GM12874 (cell line): ENCODE measurements around the gene VPS41.

ENCODE experiments used
- TF ChIP-seq, protein P1 (sequence below): IDR thresholded peaks from 2 replicates; pipeline ENCODE4 v1.5.1; 2011; ENCODE audit warnings: low read depth, mild to moderate bottlenecking, control low read depth, low read length, moderate library complexity; ENCODE audit not compliant: insufficient read depth

Gene VPS41

DNA sequence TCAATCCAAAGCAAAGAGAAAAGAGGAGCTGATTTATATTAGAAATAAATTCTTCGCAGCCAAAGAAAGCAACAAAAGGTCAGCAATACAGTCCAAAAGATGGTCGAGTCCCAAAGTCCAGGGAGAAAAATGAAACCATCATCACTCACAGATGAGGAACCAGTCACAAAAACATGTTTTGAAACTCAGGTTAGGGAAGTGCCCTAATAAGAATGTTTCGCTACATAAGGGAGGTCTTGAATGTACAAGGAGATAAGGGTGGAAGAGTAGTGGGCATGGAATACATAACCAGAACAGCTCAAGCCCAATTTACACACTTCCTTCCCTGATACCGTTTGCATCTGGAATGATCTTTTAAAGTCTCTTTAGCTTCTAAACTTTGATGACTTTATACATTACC lies 53.6 kb downstream of the VPS41 start:
- TF ChIP-seq, protein P1, sequence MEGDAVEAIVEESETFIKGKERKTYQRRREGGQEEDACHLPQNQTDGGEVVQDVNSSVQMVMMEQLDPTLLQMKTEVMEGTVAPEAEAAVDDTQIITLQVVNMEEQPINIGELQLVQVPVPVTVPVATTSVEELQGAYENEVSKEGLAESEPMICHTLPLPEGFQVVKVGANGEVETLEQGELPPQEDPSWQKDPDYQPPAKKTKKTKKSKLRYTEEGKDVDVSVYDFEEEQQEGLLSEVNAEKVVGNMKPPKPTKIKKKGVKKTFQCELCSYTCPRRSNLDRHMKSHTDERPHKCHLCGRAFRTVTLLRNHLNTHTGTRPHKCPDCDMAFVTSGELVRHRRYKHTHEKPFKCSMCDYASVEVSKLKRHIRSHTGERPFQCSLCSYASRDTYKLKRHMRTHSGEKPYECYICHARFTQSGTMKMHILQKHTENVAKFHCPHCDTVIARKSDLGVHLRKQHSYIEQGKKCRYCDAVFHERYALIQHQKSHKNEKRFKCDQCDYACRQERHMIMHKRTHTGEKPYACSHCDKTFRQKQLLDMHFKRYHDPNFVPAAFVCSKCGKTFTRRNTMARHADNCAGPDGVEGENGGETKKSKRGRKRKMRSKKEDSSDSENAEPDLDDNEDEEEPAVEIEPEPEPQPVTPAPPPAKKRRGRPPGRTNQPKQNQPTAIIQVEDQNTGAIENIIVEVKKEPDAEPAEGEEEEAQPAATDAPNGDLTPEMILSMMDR: no peak

DNA sequence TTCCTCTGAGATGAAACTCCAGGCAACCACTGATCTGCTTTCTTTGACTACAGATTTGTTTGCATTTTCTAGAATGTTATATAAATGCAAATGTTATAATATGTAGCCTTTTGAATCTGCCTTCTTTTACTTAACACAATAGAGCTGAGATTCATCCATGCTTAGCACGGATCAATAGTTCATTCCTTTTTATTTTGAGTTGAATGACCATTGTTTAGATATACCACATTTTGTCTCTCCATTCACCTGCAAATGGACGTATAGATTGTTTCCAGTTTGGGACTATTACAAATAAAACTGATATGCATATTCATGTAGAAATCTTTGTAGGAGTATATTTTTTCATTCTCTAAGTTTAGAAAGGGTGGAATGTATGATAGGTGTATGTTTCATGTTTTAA lies 57.7 kb downstream of the VPS41 start:
- TF ChIP-seq, protein P1: no peak

DNA sequence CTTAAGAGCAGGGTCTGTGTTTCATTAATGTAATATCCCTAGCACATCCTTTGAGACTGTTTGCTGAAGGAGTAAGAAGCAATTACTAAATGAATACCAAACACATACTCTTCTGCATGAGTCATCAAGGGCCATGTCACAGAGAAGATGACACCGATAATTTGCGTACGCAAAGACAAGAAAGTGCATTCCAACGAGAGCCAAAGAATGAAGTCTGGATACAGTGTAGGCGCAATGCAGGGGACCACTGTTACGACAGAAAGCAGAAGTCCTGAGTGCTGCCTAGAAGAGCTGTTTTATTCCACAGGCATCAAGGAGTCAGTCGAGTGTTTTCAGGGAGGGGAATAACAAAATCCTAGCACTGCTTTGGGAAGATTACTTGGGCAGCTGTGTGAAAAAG lies 62.7 kb downstream of the VPS41 start:
- TF ChIP-seq, protein P1: no peak

DNA sequence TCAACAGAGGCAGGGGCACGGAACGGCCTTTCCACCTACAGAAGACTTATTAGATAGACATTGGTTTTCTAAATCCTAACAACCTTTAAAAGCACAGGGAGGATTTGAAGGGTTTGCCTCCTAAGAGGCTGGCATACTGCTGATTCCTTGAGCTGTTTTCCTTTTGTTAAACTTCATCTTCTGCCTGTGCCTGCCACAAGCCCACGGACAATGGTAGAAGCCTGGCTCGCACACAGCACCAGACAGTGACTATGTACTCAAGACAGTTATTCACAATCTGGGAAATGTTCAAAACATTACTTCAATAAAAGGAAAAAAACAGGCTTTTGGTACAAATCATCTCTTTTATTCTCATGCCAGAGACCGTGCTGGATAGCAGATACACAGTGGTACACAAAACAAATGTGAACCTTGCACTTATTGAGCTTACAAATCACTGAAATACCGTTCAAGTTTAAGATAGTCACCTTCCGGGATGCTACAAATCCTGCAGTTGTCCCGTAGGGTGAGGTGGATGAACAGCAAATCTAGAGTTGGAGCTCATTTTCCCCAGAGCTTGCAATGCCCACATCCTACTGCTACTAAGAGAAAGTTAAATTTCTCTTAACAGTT lies 63.9 kb downstream of the VPS41 start:
- TF ChIP-seq, protein P1: no peak

DNA sequence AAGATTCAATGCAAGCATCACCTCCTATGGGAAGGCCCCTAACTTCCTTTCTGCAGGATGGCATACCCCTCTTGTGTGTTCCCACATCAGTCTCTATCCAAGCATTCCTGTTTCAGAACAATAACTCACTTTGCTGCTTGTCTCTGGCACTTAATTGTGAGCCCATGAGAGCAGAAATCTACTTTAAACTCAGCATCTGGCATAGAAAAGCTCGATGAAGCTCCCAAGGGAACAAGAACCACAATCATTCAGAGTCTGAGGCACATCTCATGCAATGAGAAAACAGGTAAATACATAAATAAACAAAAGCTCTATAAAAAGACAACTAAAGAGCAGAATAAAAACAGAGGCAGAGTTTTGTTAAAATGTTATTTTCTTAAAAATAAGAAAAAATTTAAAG lies 66.2 kb downstream of the VPS41 start:
- TF ChIP-seq, protein P1: no peak

DNA sequence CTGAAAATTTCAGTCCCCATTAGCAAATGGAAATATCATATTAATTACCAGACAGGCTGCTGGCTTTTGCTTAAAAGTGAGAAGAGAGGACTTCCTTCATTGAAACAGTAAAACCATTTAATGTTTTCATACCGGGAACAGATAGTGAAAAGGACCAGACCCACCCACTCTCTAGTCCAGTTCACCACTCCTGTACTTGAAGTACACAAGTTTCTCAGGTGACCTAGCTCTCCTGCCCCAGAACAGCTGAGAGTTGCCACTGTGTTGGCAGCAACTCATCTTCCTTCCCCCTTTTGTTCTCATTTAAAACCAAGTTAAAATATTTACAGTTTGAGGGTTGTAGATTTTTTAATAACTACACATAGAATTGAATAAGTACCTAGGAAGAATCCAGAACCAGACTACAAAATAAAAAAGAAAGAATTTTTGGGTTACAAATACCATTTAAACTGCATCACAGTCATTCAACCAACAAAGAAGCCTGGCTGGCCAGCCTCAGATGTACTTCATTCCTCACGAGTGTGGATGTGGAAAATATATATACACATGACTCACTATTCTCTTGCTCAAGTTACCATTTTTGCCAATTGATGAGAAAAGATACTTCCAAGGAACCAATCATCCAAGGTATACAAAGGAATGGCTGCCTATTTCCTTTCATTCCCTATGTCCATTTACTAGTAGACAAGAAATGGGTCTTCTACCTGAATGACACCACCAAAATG lies 68.1 kb downstream of the VPS41 start:
- TF ChIP-seq, protein P1: no peak

DNA sequence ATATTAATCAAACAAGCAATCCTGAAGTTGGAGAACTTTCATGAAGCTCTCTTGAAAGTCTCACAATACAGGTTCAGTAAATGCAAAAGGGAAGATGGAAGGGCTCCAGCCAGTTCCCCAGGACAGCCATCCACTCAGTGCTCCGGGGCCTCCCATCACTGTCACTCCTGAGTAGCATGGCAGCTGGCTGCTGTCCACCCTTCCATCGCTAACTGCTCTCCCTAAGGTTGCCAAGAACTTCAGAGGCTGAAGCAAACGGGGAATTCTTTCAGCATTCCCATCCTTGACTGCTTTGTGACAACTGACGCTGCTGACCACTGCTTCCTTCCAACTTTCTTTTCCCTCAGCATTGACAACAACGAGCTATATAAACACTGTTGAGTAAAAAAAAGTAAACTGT lies 69.1 kb downstream of the VPS41 start:
- TF ChIP-seq, protein P1: no peak
